OCI-LY3 (cell line): Measurements from ENCODE around the gene ASIC4.

Source experiments
- H2AFZ ChIP-seq: fragments of 200-600, 300-600 bp; shearing (Covaris generic); 2 replicates; pipeline ENCODE4 v1.6.0; 2014; ENCODE audit warnings: antibody characterized with exemption, low read depth, low read length
- H3K27ac ChIP-seq: fragments of 200-600, 300-600 bp; sonication (generic); 2 replicates; pipeline ENCODE4 v1.5.1; 2014; ENCODE audit warnings: mild to moderate bottlenecking, low read length, moderate library complexity, mixed read lengths
- H3K27me3 ChIP-seq: fragments of 200-600, 300-600 bp; sonication (generic); 2 replicates; pipeline ENCODE4 v1.6.1; 2014; ENCODE audit warnings: low read depth, low read length, mixed read lengths
- H3K36me3 ChIP-seq: fragments of 200-600, 300-600 bp; sonication (generic); replicated peaks from 2 replicates; pipeline ENCODE3; 2014; ENCODE audit warnings: low read depth, low read length, mixed read lengths
- H3K4me1 ChIP-seq: fragments of 300-600, 200-600 bp; sonication (generic); 2 replicates; pipeline ENCODE4 v1.6.1; 2014; ENCODE audit warnings: low read length, mixed read lengths
- H3K4me2 ChIP-seq: fragments of 200-600, 300-600 bp; sonication (generic); 2 replicates; pipeline ENCODE4 v1.6.1; 2014; ENCODE audit warnings: low read length, mixed read lengths
- H3K4me3 ChIP-seq: fragments of 300-600, 200-600 bp; sonication (generic); 2 replicates; pipeline ENCODE4 v1.5.1; 2014; ENCODE audit warnings: antibody characterized with exemption, mild to moderate bottlenecking, low read length, moderate library complexity
- H3K79me2 ChIP-seq: fragments of 300-600, 200-600 bp; shearing (Covaris generic); 2 replicates; pipeline ENCODE4 v1.6.1; 2014; ENCODE audit warnings: mild to moderate bottlenecking, low read length, mixed read lengths
- H3K9ac ChIP-seq: fragments of 300-600, 200-600 bp; shearing (Covaris generic); 2 replicates; pipeline ENCODE4 v1.6.0; 2014; ENCODE audit warnings: mild to moderate bottlenecking, low read length, moderate library complexity
- H3K9me3 ChIP-seq: fragments of 200-600, 300-600 bp; shearing (Covaris generic); 2 replicates; pipeline ENCODE4 v1.6.1; 2014; ENCODE audit warnings: low read length, mixed read lengths; ENCODE audit not compliant: insufficient read depth
- H4K20me1 ChIP-seq: fragments of 200-600, 300-600 bp; sonication (generic); 2 replicates; pipeline ENCODE4 v1.6.1; 2016; ENCODE audit warnings: low read length, mixed read lengths; ENCODE audit not compliant: insufficient read depth
- CTCF ChIP-seq: fragments of 200-600, 300-600 bp; sonication (generic); IDR thresholded peaks from 2 replicates; pipeline ENCODE4 v1.5.1; 2014; ENCODE audit warnings: antibody characterized with exemption, low read length, low read depth
- EZH2phosphoT487 ChIP-seq: fragments of 200-600 bp; shearing (Covaris generic); IDR thresholded peaks from 2 replicates; pipeline ENCODE4 v1.6.1; 2018; ENCODE audit warnings: antibody characterized with exemption, mixed run types, low read depth

Gene ASIC4

GRCh38 chr2:219484343-219485200, 29.7 kb upstream of the ASIC4 start:
- no peak overlapping the region for H3K4me3 ChIP-seq
- no peaks in the 10 kb centered on the region for H3K36me3 ChIP-seq
- H3K9me3 ChIP-seq, result no peaks in the 10 kb centered on the region
- H3K4me1 ChIP-seq, result no peaks in the 10 kb centered on the region
- no peak overlapping the region for H3K9ac ChIP-seq
- no peaks in the 10 kb centered on the region for H3K27me3 ChIP-seq
- no peak overlapping the region for H2AFZ ChIP-seq
- no peak overlapping the region for H3K27ac ChIP-seq
- TF ChIP-seq CTCF, result no peak
- TF ChIP-seq EZH2phosphoT487, result no peak
- H3K4me2 ChIP-seq, result no peak overlapping the region
- no peaks in the 10 kb centered on the region for H4K20me1 ChIP-seq
- no peaks in the 10 kb centered on the region for H3K79me2 ChIP-seq

GRCh38 chr2:219485201-219485580, 29.1 kb upstream of the ASIC4 start:
- Histone ChIP-seq H4K20me1 (no peaks in the 10 kb centered on the region), H3K36me3 (no peaks in the 10 kb centered on the region), H3K4me1 (no peaks in the 10 kb centered on the region), H3K4me2 (no peak overlapping the region), H2AFZ (no peak overlapping the region), H3K4me3 (no peak overlapping the region), H3K27me3 (no peaks in the 10 kb centered on the region), H3K79me2 (no peaks in the 10 kb centered on the region), H3K27ac (no peak overlapping the region), H3K9me3 (no peaks in the 10 kb centered on the region), H3K9ac (no peak overlapping the region)
- no peak for TF ChIP-seq EZH2phosphoT487
- no peak for TF ChIP-seq CTCF

- no peaks in the 10 kb centered on the region for H3K36me3 ChIP-seq
- H3K4me2 ChIP-seq, result no peak overlapping the region
- H3K9ac ChIP-seq, result no peak overlapping the region
- H2AFZ ChIP-seq, result no peak overlapping the region
- no peak overlapping the region for H3K4me3 ChIP-seq
- no peaks in the 10 kb centered on the region for H3K9me3 ChIP-seq
- no peaks in the 10 kb centered on the region for H3K79me2 ChIP-seq
- no peaks in the 10 kb centered on the region for H4K20me1 ChIP-seq
- H3K4me1 ChIP-seq, result no peaks in the 10 kb centered on the region
- no peak overlapping the region for H3K27ac ChIP-seq
- TF ChIP-seq EZH2phosphoT487 (no peak), CTCF (no peak)
- H3K27me3 ChIP-seq, result no peaks in the 10 kb centered on the region
These were observed 27.8 kb upstream of the ASIC4 start for GRCh38 chr2:219486380-219486959.

GRCh38 chr2:219488149-219488843, 26.0 kb upstream of the ASIC4 start:
- Histone ChIP-seq H3K27me3 (no peaks in the 10 kb centered on the region), H3K9ac (no peak overlapping the region), H3K4me1 (no peaks in the 10 kb centered on the region), H3K9me3 (no peaks in the 10 kb centered on the region), H3K79me2 (no peaks in the 10 kb centered on the region), H3K4me3 (no peak overlapping the region), H4K20me1 (no peaks in the 10 kb centered on the region), H3K36me3 (no peaks in the 10 kb centered on the region), H3K4me2 (no peak overlapping the region), H2AFZ (no peak overlapping the region), H3K27ac (no peak overlapping the region)
- TF ChIP-seq EZH2phosphoT487 (no peak), CTCF (no peak)
